SK-N-SH (cell line): ENCODE results near the gene MOK. TPM values are rescaled to one million over a fixed set of nuclear protein-coding genes. Genes with fewer than 3 reads are reported as not detected.

Source experiments
- CTCF ChIA-PET: fragments of 300-600, 350-600 bp; formaldehyde crosslinking; extraction: SDS; loops from one replicate; lab custom pipeline; 2021; lab: Yijun Ruan, JAX
- POLR2A ChIA-PET: fragments of 350-600 bp; sonication (Branson Sonifier 250); formaldehyde crosslinking; extraction: SDS; loops from one replicate; lab custom pipeline; 2020; ENCODE audit warnings: antibody characterized with exemption, inconsistent platforms; lab: Yijun Ruan, JAX
- DNase-seq: peaks from one replicate; pipeline ENCODE4 v3.0.0; 2012
- H2AFZ ChIP-seq: fragments of 200-600 bp; sonication (generic); 2 replicates; pipeline ENCODE4 v1.8.1; 2016; ENCODE audit warnings: antibody characterized with exemption, mild to moderate bottlenecking, low read depth
- H3F3A ChIP-seq: fragments of 200-600 bp; sonication (generic); replicated peaks from 2 replicates; pipeline ENCODE3; 2016; ENCODE audit warnings: antibody characterized with exemption, mild to moderate bottlenecking; ENCODE audit not compliant: insufficient read depth
- H3K27ac ChIP-seq, 2 experiments: fragments of 200-500 bp in 1 of 2; fragments of 200-600 bp in 1 of 2; sonication (Bioruptor generic) in 1 of 2; sonication (generic), shearing (Covaris generic) in 1 of 2; 2 replicates each; pipeline versions ENCODE4 v1.5.1 to v1.6.1; 2014 to 2016; ENCODE audit warnings: low read depth in 2 of 2, inconsistent platforms in 1 of 2, low read length in 1 of 2, mild to moderate bottlenecking in 1 of 2, mixed read lengths in 1 of 2
- H3K27me3 ChIP-seq: fragments of 200-600 bp; sonication (generic), shearing (Covaris generic); 2 replicates; pipeline ENCODE4 v1.6.1; 2016; ENCODE audit warnings: mixed run types; ENCODE audit not compliant: insufficient read depth
- H3K36me3 ChIP-seq, 2 experiments: fragments of 200-500 bp in 1 of 2; fragments of 200-600 bp in 1 of 2; sonication (Bioruptor generic) in 1 of 2; sonication (generic) in 1 of 2; replicated peaks in 1 of 2; 2 replicates each; pipeline versions ENCODE3 to v1.5.1; 2014 to 2016; ENCODE audit warnings: low read length in 1 of 2, mild to moderate bottlenecking in 1 of 2; ENCODE audit not compliant: insufficient read depth in 2 of 2, control insufficient read depth in 1 of 2
- H3K4me1 ChIP-seq, 2 experiments: fragments of 200-500 bp in 1 of 2; fragments of 200-600 bp in 1 of 2; sonication (Bioruptor generic) in 1 of 2; sonication (generic), shearing (Covaris generic) in 1 of 2; 2 replicates each; pipeline versions ENCODE4 v1.5.1 to v1.6.1; 2014 to 2016; ENCODE audit warnings: low read depth in 1 of 2, low read length in 1 of 2, mixed run types in 1 of 2; ENCODE audit not compliant: insufficient read depth in 2 of 2, control insufficient read depth in 1 of 2
- H3K4me2 ChIP-seq: fragments of 200-600 bp; sonication (generic), shearing (Covaris generic); 2 replicates; pipeline ENCODE4 v1.6.1; 2017; ENCODE audit warnings: mixed run types
- H3K4me3 ChIP-seq, 2 experiments: fragments of 200-500 bp in 1 of 2; fragments of 200-600 bp in 1 of 2; sonication (Bioruptor generic) in 1 of 2; sonication (generic), shearing (Covaris generic) in 1 of 2; 2 replicates each; pipeline versions ENCODE4 v1.5.1 to v1.8.1; 2014 to 2016; ENCODE audit warnings: low read depth in 2 of 2, inconsistent platforms in 1 of 2, low read length in 1 of 2, mild to moderate bottlenecking in 1 of 2, mixed read lengths in 1 of 2, moderate library complexity in 1 of 2
- H3K79me2 ChIP-seq: fragments of 200-600 bp; sonication (generic); 2 replicates; pipeline ENCODE4 v1.8.1; 2017; ENCODE audit warnings: mild to moderate bottlenecking; ENCODE audit not compliant: insufficient read depth
- H3K9ac ChIP-seq: fragments of 200-600 bp; sonication (generic); 2 replicates; pipeline ENCODE4 v1.6.1; 2017; ENCODE audit warnings: mixed run types
- H3K9me2 ChIP-seq: fragments of 200-600 bp; sonication (generic); 2 replicates; pipeline ENCODE4 v1.6.1; 2017; ENCODE audit warnings: mixed run types
- H3K9me3 ChIP-seq: fragments of 200-600 bp; sonication (generic); 2 replicates; pipeline ENCODE4 v1.6.1; 2017; ENCODE audit warnings: mixed run types, mild to moderate bottlenecking, moderate library complexity
- H4K20me1 ChIP-seq: fragments of 200-600 bp; sonication (generic); 2 replicates; pipeline ENCODE4 v1.6.1; 2017; ENCODE audit warnings: mild to moderate bottlenecking, mixed run types; ENCODE audit not compliant: insufficient read depth
- EP300 ChIP-seq, 2 experiments: IDR thresholded peaks; 2 replicates each; pipeline versions ENCODE4 v1.4.0 to v1.6.1; 2012; ENCODE audit warnings: borderline replicate concordance in 1 of 2, low read depth in 1 of 2, low read length in 1 of 2
- EZH2phosphoT487 ChIP-seq: fragments of 200-600 bp; sonication (generic); IDR thresholded peaks from 2 replicates; pipeline ENCODE4 v1.6.1; 2017; ENCODE audit warnings: low read depth, mixed run types, mild to moderate bottlenecking, antibody characterized with exemption, moderate library complexity, borderline replicate concordance
- FOXJ3 ChIP-seq: sonication (generic); formaldehyde crosslinking; IDR thresholded peaks from 2 replicates; pipeline ENCODE4 v1.5.1; 2020; ENCODE audit warnings: mild to moderate bottlenecking, missing genetic modification reagents
- FOXM1 ChIP-seq: IDR thresholded peaks from 2 replicates; pipeline ENCODE4 v1.4.0; 2012; ENCODE audit warnings: low read depth, mild to moderate bottlenecking
- GABPA ChIP-seq: IDR thresholded peaks from 2 replicates; pipeline ENCODE4 v1.4.0; 2012; ENCODE audit warnings: low read depth, mild to moderate bottlenecking
- MAX ChIP-seq: IDR thresholded peaks from 2 replicates; pipeline ENCODE4 v1.4.0; 2012; ENCODE audit warnings: low read depth
- NFIC ChIP-seq: IDR thresholded peaks from 2 replicates; pipeline ENCODE4 v1.4.0; 2012; ENCODE audit warnings: borderline replicate concordance
- NRF1 ChIP-seq: IDR thresholded peaks from 2 replicates; pipeline ENCODE4 v1.6.1; 2012; ENCODE audit warnings: low read depth, mild to moderate bottlenecking, low read length
- POLR2AphosphoS5 ChIP-seq: IDR thresholded peaks from 2 replicates; pipeline ENCODE4 v1.6.1; 2012; ENCODE audit warnings: low read depth, low read length
- RCOR1 ChIP-seq: fragments of 150-350 bp; IDR thresholded peaks from 2 replicates; pipeline ENCODE4 v1.6.1; 2017; ENCODE audit warnings: antibody characterized with exemption, low read length
- RXRA ChIP-seq: IDR thresholded peaks from 2 replicates; pipeline ENCODE4 v1.4.0; 2012; ENCODE audit warnings: low read depth, mild to moderate bottlenecking, borderline replicate concordance
- SMC3 ChIP-seq: IDR thresholded peaks from 2 replicates; pipeline ENCODE4 v1.6.1; 2012; ENCODE audit warnings: low read depth, low read length, improper control_type of control experiment
- TAF1 ChIP-seq: IDR thresholded peaks from 2 replicates; pipeline ENCODE4 v1.6.1; 2012; ENCODE audit warnings: low read depth, mild to moderate bottlenecking, low read length, moderate library complexity, borderline replicate concordance
- TCF12 ChIP-seq: IDR thresholded peaks from 2 replicates; pipeline ENCODE4 v1.4.0; 2012
- TEAD4 ChIP-seq: IDR thresholded peaks from 2 replicates; pipeline ENCODE4 v1.4.0; 2012; ENCODE audit warnings: mild to moderate bottlenecking, borderline replicate concordance; ENCODE audit not compliant: insufficient read depth
- WGBS: methylation state at CpG from one replicate; pipeline ENCODE4 v1.1.6; 2017; ENCODE audit warnings: low lambda C conversion rate; 5-methylcytosine and 5-hydroxymethylcytosine counted together
- polyA plus RNA-seq, 3 experiments: library from polyadenylated mRNA; depleted of rRNA; stranded (reverse); fragments of >200 nt; gene quantifications; 2 replicates each; pipeline ENCODE4 v1.2.3, GENCODE V29; 2012
- TF ChIP-seq, protein P1 (sequence below): IDR thresholded peaks from 2 replicates; pipeline ENCODE4; 2012
- TF ChIP-seq, protein P2 (sequence below): IDR thresholded peaks from 2 replicates; pipeline ENCODE4 v1.4.0; 2012; ENCODE audit warnings: low read depth, borderline replicate concordance
- TF ChIP-seq, protein P3 (sequence below): IDR thresholded peaks from 2 replicates; pipeline ENCODE4 v1.6.1; 2012; ENCODE audit warnings: mild to moderate bottlenecking, low read depth, low read length, moderate library complexity

MOK gene
- polyA plus RNA-seq, 1 of the 3 experiments (the other 2 are of a cell fraction), result 13.3 TPM

- POLR2A ChIA-PET, result no interaction called here
Measured at GRCh38 chr14:102282751-102283465, 22.1 kb downstream of the MOK start.

GRCh38 chr14:102280376-102280962 is 24.5 kb downstream of the MOK start:
- ChIA-PET CTCF (interaction anchor here (1.2 kb wide), 1 partner anchor 8 kb away, joined by 3 read pairs; no protein-coding TSS in a partner anchor), POLR2A (no interaction called here)
- H2AFZ ChIP-seq, result peak overlapping the region; percentile 5; the same call in 1 of the 2 replicates
- no peaks in the 10 kb centered on the region for H3K79me2 ChIP-seq
- H3K36me3 ChIP-seq, result peaks cover 0 to 4% of the 10 kb centered on the region in 2 experiments
- H3F3A ChIP-seq, result peaks cover 26% of the 10 kb centered on the region
- no peak overlapping the region for H3K4me3 ChIP-seq
- peaks cover 2 to 23% of the 10 kb centered on the region in 2 experiments; a peak in 2 of 4 replicates for H3K4me1 ChIP-seq
- no peaks in the 10 kb centered on the region for H3K27me3 ChIP-seq
- peak overlapping the region in 1 of 2 experiments; percentile 84; a peak in 2 of 4 replicates for H3K27ac ChIP-seq
- WGBS, result 71% methylated on average over 8 of the region's 8 CpGs
- H3K4me2 ChIP-seq, result peak overlapping the region; percentile 24
- peak overlapping the region; percentile 69 for H3K9ac ChIP-seq
- no peak for DNase-seq
- H3K9me3 ChIP-seq, result no peaks in the 10 kb centered on the region
- H3K9me2 ChIP-seq, result no peaks in the 10 kb centered on the region
- H4K20me1 ChIP-seq, result no peaks in the 10 kb centered on the region
- TF ChIP-seq NRF1 (no peak), GABPA (no peak), RCOR1 (no peak), TCF12 (peak; percentile 76), RXRA (no peak), EZH2phosphoT487 (no peak), FOXM1 (0 out of 2 replicates have a peak, but pooled peaks have one; percentile 2), EP300 (IDR thresholded peaks at IDR 0.05; ENCODE audit: borderline replicate concordance in 1 of 2, low read depth in 1 of 2, low read length in 1 of 2) (peak in 1 of 2 experiments; percentile 52; a peak in 1 of 4 replicates), TAF1 (no peak), MAX (peak; percentile 56; the same call in 1 of the 2 replicates), NFIC (peak; percentile 32; the same call in 1 of the 2 replicates)
- TF ChIP-seq, protein P1, sequence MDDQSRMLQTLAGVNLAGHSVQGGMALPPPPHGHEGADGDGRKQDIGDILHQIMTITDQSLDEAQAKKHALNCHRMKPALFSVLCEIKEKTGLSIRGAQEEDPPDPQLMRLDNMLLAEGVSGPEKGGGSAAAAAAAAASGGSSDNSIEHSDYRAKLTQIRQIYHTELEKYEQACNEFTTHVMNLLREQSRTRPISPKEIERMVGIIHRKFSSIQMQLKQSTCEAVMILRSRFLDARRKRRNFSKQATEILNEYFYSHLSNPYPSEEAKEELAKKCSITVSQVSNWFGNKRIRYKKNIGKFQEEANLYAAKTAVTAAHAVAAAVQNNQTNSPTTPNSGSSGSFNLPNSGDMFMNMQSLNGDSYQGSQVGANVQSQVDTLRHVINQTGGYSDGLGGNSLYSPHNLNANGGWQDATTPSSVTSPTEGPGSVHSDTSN, result peak; percentile 38; the same call in 1 of the 2 replicates
- TF ChIP-seq, protein P2, sequence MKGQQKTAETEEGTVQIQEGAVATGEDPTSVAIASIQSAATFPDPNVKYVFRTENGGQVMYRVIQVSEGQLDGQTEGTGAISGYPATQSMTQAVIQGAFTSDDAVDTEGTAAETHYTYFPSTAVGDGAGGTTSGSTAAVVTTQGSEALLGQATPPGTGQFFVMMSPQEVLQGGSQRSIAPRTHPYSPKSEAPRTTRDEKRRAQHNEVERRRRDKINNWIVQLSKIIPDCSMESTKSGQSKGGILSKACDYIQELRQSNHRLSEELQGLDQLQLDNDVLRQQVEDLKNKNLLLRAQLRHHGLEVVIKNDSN, result no peak
- TF ChIP-seq, protein P3, sequence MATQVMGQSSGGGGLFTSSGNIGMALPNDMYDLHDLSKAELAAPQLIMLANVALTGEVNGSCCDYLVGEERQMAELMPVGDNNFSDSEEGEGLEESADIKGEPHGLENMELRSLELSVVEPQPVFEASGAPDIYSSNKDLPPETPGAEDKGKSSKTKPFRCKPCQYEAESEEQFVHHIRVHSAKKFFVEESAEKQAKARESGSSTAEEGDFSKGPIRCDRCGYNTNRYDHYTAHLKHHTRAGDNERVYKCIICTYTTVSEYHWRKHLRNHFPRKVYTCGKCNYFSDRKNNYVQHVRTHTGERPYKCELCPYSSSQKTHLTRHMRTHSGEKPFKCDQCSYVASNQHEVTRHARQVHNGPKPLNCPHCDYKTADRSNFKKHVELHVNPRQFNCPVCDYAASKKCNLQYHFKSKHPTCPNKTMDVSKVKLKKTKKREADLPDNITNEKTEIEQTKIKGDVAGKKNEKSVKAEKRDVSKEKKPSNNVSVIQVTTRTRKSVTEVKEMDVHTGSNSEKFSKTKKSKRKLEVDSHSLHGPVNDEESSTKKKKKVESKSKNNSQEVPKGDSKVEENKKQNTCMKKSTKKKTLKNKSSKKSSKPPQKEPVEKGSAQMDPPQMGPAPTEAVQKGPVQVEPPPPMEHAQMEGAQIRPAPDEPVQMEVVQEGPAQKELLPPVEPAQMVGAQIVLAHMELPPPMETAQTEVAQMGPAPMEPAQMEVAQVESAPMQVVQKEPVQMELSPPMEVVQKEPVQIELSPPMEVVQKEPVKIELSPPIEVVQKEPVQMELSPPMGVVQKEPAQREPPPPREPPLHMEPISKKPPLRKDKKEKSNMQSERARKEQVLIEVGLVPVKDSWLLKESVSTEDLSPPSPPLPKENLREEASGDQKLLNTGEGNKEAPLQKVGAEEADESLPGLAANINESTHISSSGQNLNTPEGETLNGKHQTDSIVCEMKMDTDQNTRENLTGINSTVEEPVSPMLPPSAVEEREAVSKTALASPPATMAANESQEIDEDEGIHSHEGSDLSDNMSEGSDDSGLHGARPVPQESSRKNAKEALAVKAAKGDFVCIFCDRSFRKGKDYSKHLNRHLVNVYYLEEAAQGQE, result no peak

More at GRCh38 chr14:102282751-102283465, 22.1 kb downstream of the MOK start:
- no peaks in the 10 kb centered on the region for H4K20me1 ChIP-seq
- CTCF ChIA-PET, result interaction anchor here (1.3 to 1.4 kb wide), 3 partner anchors 30 to 32 kb away, joined by 3 to 4 read pairs (median 3); no protein-coding TSS in a partner anchor
- H3K27ac ChIP-seq, result no peak overlapping the region
- no peaks in the 10 kb centered on the region for H3K79me2 ChIP-seq
- no peak overlapping the region for H2AFZ ChIP-seq
- no peak for DNase-seq
- H3K9ac ChIP-seq, result no peak overlapping the region
- H3K9me2 ChIP-seq, result no peaks in the 10 kb centered on the region
- H3K36me3 ChIP-seq, result no peaks in the 10 kb centered on the region
- TF ChIP-seq TAF1, result no peak
- no peak for TF ChIP-seq EP300 (IDR thresholded peaks at IDR 0.05; ENCODE audit: borderline replicate concordance in 1 of 2, low read depth in 1 of 2, low read length in 1 of 2)
- no peak for TF ChIP-seq RXRA
- no peak for TF ChIP-seq TEAD4
- TF ChIP-seq, protein P1, result no peak
- TF ChIP-seq SMC3, result no peak
- TF ChIP-seq POLR2AphosphoS5, result no peak
- TF ChIP-seq NFIC, result no peak
- no peak for TF ChIP-seq FOXJ3 (CRISPR knock-in tag)
- TF ChIP-seq, all 33 proteins: peak for 0
- peaks cover 2 to 23% of the 10 kb centered on the region in 2 experiments; a peak in 2 of 4 replicates for H3K4me1 ChIP-seq
- H3K27me3 ChIP-seq, result no peaks in the 10 kb centered on the region
- H3F3A ChIP-seq, result peaks cover 26% of the 10 kb centered on the region
- no peaks in the 10 kb centered on the region for H3K9me3 ChIP-seq
- no peak overlapping the region for H3K4me2 ChIP-seq
- WGBS, result 90% methylated on average over 9 of the region's 9 CpGs
- H3K4me3 ChIP-seq, result no peak overlapping the region
